Measurements from ENCODE around the gene SECISBP2L. TPM values are rescaled to one million over a fixed set of nuclear protein-coding genes. Genes with fewer than 3 reads are reported as not detected.

The SECISBP2L gene
- total RNA-seq, 3 donors from 2014 or later: 40.8 to 66.3 (median 49.0) TPM

GRCh38 chr15:49062900-49063299 lies 16.7 kb upstream of the SECISBP2L start:
- TF ChIP-seq CTCF (IDR thresholded peaks at IDR 0.05): no peak
- Histone ChIP-seq H3K36me3 (ENCODE audit: low read depth) (no peaks in the 10 kb centered on the region), H3K4me3 (no peak overlapping the region), H3K9me3 (no peaks in the 10 kb centered on the region), H3K4me1 (ENCODE audit: low read depth) (no peaks in the 10 kb centered on the region)
- ATAC-seq (no peak), DNase-seq (no peak)
- intact Hi-C loops (cut with DNase I, micrococcal nuclease): no loop called here

DNA sequence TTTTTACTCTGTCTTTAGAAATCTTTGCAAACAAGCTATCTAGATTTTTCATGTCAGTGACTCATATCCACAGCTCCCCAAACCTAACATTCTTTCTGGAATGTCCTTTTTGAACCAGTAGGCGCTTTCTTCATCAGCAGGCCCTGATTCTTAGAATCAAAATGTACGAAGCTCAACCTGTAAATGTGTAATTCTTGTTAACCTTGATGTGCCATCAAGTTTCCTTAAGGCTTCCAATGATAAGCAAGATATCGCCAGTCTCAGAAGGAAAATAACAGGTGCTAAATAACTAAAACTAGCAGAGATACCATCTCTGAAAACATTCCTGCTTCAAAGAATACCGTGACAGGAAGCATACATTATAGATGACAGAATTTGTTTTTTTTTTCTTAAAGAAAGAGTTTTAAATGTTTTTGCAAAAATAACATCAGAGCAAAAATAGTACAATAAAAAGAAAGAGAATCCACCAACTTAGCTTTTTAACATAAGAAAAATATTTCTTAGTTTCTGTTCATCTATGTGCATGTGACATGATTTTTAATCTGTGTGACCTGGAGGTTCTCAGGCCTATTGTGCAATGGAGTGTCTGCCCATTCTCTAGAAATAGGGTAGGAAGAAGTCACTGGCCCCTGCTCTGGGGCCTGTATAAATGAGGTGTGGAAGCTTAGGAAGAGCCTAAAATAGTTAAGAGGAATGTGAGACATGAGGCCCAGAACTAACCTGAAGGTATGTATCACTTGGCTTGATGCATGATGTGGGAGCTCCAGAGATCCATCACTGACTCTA lies 14.7 kb upstream of the SECISBP2L start:
- Histone ChIP-seq H3K4me1 (ENCODE audit: low read depth) (no peaks in the 10 kb centered on the region), H3K4me3 (no peak overlapping the region), H3K9me3 (no peaks in the 10 kb centered on the region), H3K36me3 (ENCODE audit: low read depth) (no peaks in the 10 kb centered on the region)
- DNase-seq (no peak), ATAC-seq (no peak)
- intact Hi-C loops (cut with DNase I, micrococcal nuclease): no loop called here
- no peak for TF ChIP-seq CTCF (IDR thresholded peaks at IDR 0.05)

- Histone ChIP-seq H3K36me3 (ENCODE audit: low read depth) (no peaks in the 10 kb centered on the region), H3K9me3 (no peaks in the 10 kb centered on the region), H3K4me3 (no peak overlapping the region), H3K4me1 (ENCODE audit: low read depth) (no peaks in the 10 kb centered on the region)
- no peak for DNase-seq
- intact Hi-C loops (cut with DNase I, micrococcal nuclease): no loop called here
- ATAC-seq: no peak
- no peak for TF ChIP-seq CTCF (IDR thresholded peaks at IDR 0.05)
Measured at GRCh38 chr15:49059491-49059890, 13.2 kb upstream of the SECISBP2L start.

DNA sequence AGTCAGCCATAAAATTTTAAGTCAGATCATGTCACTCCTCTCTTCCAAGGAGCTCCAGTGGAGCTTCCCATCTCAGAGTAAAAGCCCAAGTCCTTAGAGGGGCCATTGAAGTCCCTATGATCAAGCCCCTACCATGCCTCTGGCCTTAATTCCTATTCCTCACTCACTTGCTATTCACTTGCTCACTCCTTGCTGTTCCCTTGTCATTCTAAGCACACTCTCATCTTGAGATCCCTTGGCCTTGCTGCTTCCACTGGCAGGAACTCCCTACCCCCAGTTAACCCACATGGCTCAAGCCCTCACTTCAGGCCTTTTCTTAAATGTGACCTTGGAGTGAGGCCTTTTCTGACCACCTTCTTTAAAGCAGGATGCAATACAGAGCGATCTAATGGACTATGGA lies 12.3 kb upstream of the SECISBP2L start:
- Histone ChIP-seq H3K9me3 (no peaks in the 10 kb centered on the region), H3K4me3 (no peak overlapping the region), H3K4me1 (ENCODE audit: low read depth) (no peaks in the 10 kb centered on the region), H3K36me3 (ENCODE audit: low read depth) (no peaks in the 10 kb centered on the region)
- intact Hi-C loops (cut with DNase I, micrococcal nuclease): no loop called here
- DNase-seq (no peak), ATAC-seq (no peak)
- no peak for TF ChIP-seq CTCF (IDR thresholded peaks at IDR 0.05)

DNA sequence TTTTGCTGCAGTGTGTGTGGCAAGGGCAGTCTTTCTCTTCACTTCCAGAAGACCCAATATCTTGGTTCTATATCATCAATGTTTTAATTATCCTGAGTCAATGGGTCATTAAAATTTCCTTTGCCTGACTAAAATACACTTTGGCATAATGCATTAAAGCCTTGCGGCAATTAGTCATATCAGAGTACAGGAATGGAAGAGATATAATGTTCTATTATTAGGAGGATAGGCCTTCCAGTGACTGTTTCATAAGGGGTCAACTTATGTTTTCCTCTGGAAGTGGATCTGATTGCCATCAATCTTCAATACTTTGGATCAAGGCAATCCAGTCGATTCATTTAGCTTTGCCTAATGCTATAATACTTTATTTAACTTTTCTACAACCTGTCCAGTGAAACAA lies 9.4 kb upstream of the SECISBP2L start:
- ATAC-seq (no peak), DNase-seq (no peak)
- Histone ChIP-seq H3K36me3 (ENCODE audit: low read depth) (no peaks in the 10 kb centered on the region), H3K4me3 (no peak overlapping the region), H3K9me3 (no peaks in the 10 kb centered on the region), H3K4me1 (ENCODE audit: low read depth) (no peaks in the 10 kb centered on the region)
- intact Hi-C loops (cut with DNase I, micrococcal nuclease): no loop called here
- no peak for TF ChIP-seq CTCF (IDR thresholded peaks at IDR 0.05)

Measured in mucosa of descending colon (tissue), 3 donors.